ENCODE data around the gene NOMO2. TPM values are rescaled to one million over a fixed set of nuclear protein-coding genes. Genes with fewer than 3 reads are reported as not detected.
"Not testable (repeated sequence)": the region's sequence is repeated elsewhere in the genome, so short reads cannot be mapped to it uniquely, and the experiment has no call there.

The NOMO2 gene
- total RNA-seq, 1 donor from 2014 or later = 111 TPM

- H3K4me3 Mint-ChIP-seq; H3K9me3 Mint-ChIP-seq; H3K36me3 Mint-ChIP-seq (ENCODE audit: low read depth); H3K27ac Mint-ChIP-seq; intact Hi-C loops (cut with micrococcal nuclease); H3K27me3 Mint-ChIP-seq (ENCODE audit: insufficient read depth); H3K4me1 Mint-ChIP-seq (ENCODE audit: low read depth); DNase-seq (ENCODE audit: low spot score): not testable (repeated sequence)
Measured at GRCh38 chr16:18526547-18526946, 35.4 kb downstream of the NOMO2 start.

GRCh38 chr16:18525882-18526482, 35.9 kb downstream of the NOMO2 start:
- H3K27me3 Mint-ChIP-seq (ENCODE audit: insufficient read depth); H3K27ac Mint-ChIP-seq; H3K9me3 Mint-ChIP-seq; H3K36me3 Mint-ChIP-seq (ENCODE audit: low read depth); H3K4me3 Mint-ChIP-seq; DNase-seq (ENCODE audit: low spot score); H3K4me1 Mint-ChIP-seq (ENCODE audit: low read depth); intact Hi-C loops (cut with micrococcal nuclease): not testable (repeated sequence)

- H3K27ac Mint-ChIP-seq; H3K36me3 Mint-ChIP-seq (ENCODE audit: low read depth); H3K9me3 Mint-ChIP-seq; H3K27me3 Mint-ChIP-seq (ENCODE audit: insufficient read depth); H3K4me3 Mint-ChIP-seq; H3K4me1 Mint-ChIP-seq (ENCODE audit: low read depth); intact Hi-C loops (cut with micrococcal nuclease); DNase-seq (ENCODE audit: low spot score): not testable (repeated sequence)
Measured at GRCh38 chr16:18522637-18523036, 39.3 kb downstream of the NOMO2 start.

- H3K4me3 Mint-ChIP-seq; H3K4me1 Mint-ChIP-seq (ENCODE audit: low read depth); H3K36me3 Mint-ChIP-seq (ENCODE audit: low read depth); DNase-seq (ENCODE audit: low spot score); H3K9me3 Mint-ChIP-seq; intact Hi-C loops (cut with micrococcal nuclease); H3K27ac Mint-ChIP-seq; H3K27me3 Mint-ChIP-seq (ENCODE audit: insufficient read depth): not testable (repeated sequence)
Measured at GRCh38 chr16:18521445-18522181, 40.3 kb downstream of the NOMO2 start.

- H3K4me1 Mint-ChIP-seq (ENCODE audit: low read depth); H3K36me3 Mint-ChIP-seq (ENCODE audit: low read depth); H3K27ac Mint-ChIP-seq; H3K4me3 Mint-ChIP-seq; intact Hi-C loops (cut with micrococcal nuclease); H3K9me3 Mint-ChIP-seq; H3K27me3 Mint-ChIP-seq (ENCODE audit: insufficient read depth); DNase-seq (ENCODE audit: low spot score): not testable (repeated sequence)
Measured at GRCh38 chr16:18518536-18519283, 43.2 kb downstream of the NOMO2 start.

GRCh38 chr16:18498430-18498829, 63.5 kb downstream of the NOMO2 start:
- H3K27me3 Mint-ChIP-seq (ENCODE audit: insufficient read depth); H3K4me3 Mint-ChIP-seq; DNase-seq (ENCODE audit: low spot score); H3K36me3 Mint-ChIP-seq (ENCODE audit: low read depth); H3K27ac Mint-ChIP-seq; H3K9me3 Mint-ChIP-seq; intact Hi-C loops (cut with micrococcal nuclease); H3K4me1 Mint-ChIP-seq (ENCODE audit: low read depth): not testable (repeated sequence)

GRCh38 chr16:18497032-18497431, 64.9 kb downstream of the NOMO2 start:
- H3K27me3 Mint-ChIP-seq (ENCODE audit: insufficient read depth); H3K9me3 Mint-ChIP-seq; H3K4me3 Mint-ChIP-seq; H3K36me3 Mint-ChIP-seq (ENCODE audit: low read depth); DNase-seq (ENCODE audit: low spot score); H3K27ac Mint-ChIP-seq; intact Hi-C loops (cut with micrococcal nuclease); H3K4me1 Mint-ChIP-seq (ENCODE audit: low read depth): not testable (repeated sequence)

GRCh38 chr16:18492118-18492897, 69.6 kb downstream of the NOMO2 start:
- H3K27ac Mint-ChIP-seq; DNase-seq (ENCODE audit: low spot score); H3K4me1 Mint-ChIP-seq (ENCODE audit: low read depth); H3K27me3 Mint-ChIP-seq (ENCODE audit: insufficient read depth); H3K36me3 Mint-ChIP-seq (ENCODE audit: low read depth); H3K4me3 Mint-ChIP-seq; H3K9me3 Mint-ChIP-seq; intact Hi-C loops (cut with micrococcal nuclease): not testable (repeated sequence)

GRCh38 chr16:18436025-18436424, 125.9 kb downstream of the NOMO2 start:
- H3K36me3 Mint-ChIP-seq (ENCODE audit: low read depth); H3K27ac Mint-ChIP-seq; H3K9me3 Mint-ChIP-seq; H3K4me3 Mint-ChIP-seq; H3K4me1 Mint-ChIP-seq (ENCODE audit: low read depth); H3K27me3 Mint-ChIP-seq (ENCODE audit: insufficient read depth); intact Hi-C loops (cut with micrococcal nuclease); DNase-seq (ENCODE audit: low spot score): not testable (repeated sequence)

- intact Hi-C loops (cut with micrococcal nuclease); H3K36me3 Mint-ChIP-seq (ENCODE audit: low read depth); H3K9me3 Mint-ChIP-seq; H3K27ac Mint-ChIP-seq; H3K4me1 Mint-ChIP-seq (ENCODE audit: low read depth); DNase-seq (ENCODE audit: low spot score); H3K4me3 Mint-ChIP-seq; H3K27me3 Mint-ChIP-seq (ENCODE audit: insufficient read depth): not testable (repeated sequence)
Measured at GRCh38 chr16:18415827-18416226, 146.1 kb downstream of the NOMO2 start.

- H3K36me3 Mint-ChIP-seq (ENCODE audit: low read depth); H3K4me3 Mint-ChIP-seq; intact Hi-C loops (cut with micrococcal nuclease); H3K9me3 Mint-ChIP-seq; DNase-seq (ENCODE audit: low spot score); H3K27me3 Mint-ChIP-seq (ENCODE audit: insufficient read depth); H3K27ac Mint-ChIP-seq; H3K4me1 Mint-ChIP-seq (ENCODE audit: low read depth): not testable (repeated sequence)
Measured at GRCh38 chr16:18409532-18410293, 152.2 kb downstream of the NOMO2 start.

GRCh38 chr16:18401851-18402657, 159.8 kb downstream of the NOMO2 start:
- H3K36me3 Mint-ChIP-seq (ENCODE audit: low read depth); H3K4me3 Mint-ChIP-seq; H3K9me3 Mint-ChIP-seq; intact Hi-C loops (cut with micrococcal nuclease); H3K27ac Mint-ChIP-seq; H3K4me1 Mint-ChIP-seq (ENCODE audit: low read depth); H3K27me3 Mint-ChIP-seq (ENCODE audit: insufficient read depth); DNase-seq (ENCODE audit: low spot score): not testable (repeated sequence)
